ENCODE measurements around the gene GNG7.
"Not testable (repeated sequence)": the region's sequence is repeated elsewhere in the genome, so short reads cannot be mapped to it uniquely, and the experiment has no call there.

The GNG7 gene

DNA sequence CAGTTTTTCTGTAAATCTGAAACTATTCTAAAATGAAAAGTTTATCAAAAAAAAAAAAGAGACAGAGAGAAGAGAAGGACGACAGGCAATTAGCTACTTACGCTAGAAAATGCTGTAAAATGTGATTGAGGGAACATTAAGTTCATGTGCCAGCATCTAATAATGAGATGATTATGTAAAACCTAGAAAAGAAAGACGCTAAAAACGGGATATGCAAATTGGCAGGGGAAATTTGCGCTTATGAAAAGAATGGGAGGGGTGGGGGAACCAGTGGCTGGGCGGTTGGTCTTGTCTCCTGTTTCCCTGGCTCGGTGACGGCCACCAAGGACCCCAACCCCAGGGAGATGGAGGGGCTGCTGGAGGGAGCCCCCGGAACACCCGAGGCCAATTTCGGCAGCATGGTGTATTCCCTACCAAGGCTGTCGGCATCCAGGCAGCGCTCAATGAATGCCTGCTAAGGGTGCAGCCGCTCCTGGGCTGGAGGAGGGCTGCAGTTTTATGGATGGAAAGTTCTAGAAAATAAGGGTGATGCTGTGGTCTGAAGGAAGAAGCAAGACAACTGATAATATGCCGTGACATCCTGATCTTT lies 34.2 kb downstream of the GNG7 start:
- no peak for DNase-seq

- DNase-seq, result not testable (repeated sequence)
These were observed 35.1 kb downstream of the GNG7 start for GRCh38 chr19:2667349-2667748.

GRCh38 chr19:2666344-2666994 lies 36.0 kb downstream of the GNG7 start:
- no peak for DNase-seq

DNA sequence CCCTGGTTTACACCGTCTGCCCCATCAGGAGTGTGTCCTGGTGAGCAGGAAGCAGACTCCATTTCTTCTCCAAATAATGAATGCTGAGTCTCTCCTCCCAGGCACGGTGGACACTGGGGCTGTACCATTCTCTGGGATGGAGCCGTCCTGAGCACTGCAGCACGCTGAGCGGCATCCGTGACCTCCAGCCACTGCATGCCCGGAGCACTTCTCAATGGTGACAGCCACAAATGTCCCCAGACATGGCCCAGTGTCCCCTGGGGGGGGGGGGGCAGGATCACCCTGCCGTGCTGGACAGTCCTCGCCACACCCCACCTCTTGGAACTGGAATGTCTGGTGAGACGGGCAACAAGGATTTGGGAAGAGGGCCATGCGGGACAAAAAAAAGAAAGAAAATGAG lies 37.4 kb downstream of the GNG7 start:
- no peak for DNase-seq

- DNase-seq, result no peak
These were observed 38.4 kb downstream of the GNG7 start for GRCh38 chr19:2663920-2664571.

- no peak for DNase-seq
These were observed 40.9 kb downstream of the GNG7 start for GRCh38 chr19:2661615-2662014.

DNA sequence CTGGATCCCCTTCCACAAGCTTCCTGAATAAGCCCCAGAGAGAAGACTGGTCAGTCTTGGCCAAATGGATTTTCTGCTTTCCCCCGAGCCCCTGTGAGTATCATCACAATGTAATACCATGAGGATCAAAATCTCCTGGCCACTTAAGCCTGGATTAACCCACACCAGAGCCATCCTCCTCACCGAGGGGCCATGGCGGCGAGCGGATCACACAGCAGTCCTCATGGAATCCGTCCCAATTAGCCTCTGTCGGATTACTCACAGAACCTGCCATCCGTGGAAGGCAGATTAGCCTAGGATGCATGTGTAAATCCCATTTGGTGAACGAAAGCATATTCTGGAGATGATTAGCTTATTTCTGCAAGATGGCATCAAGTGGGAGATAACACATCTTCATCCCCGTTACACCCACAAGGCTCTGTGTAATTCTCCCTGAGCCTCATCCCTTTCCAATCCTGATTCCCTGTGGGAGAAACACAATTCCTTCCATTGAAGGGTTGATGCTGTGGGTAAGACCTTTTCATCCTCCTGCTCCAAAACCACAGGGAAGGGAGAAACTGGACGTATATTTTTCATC lies 42.5 kb downstream of the GNG7 start:
- DNase-seq, result no peak

GRCh38 chr19:2656533-2656932 lies 46.0 kb downstream of the GNG7 start:
- DNase-seq, result no peak

DNA sequence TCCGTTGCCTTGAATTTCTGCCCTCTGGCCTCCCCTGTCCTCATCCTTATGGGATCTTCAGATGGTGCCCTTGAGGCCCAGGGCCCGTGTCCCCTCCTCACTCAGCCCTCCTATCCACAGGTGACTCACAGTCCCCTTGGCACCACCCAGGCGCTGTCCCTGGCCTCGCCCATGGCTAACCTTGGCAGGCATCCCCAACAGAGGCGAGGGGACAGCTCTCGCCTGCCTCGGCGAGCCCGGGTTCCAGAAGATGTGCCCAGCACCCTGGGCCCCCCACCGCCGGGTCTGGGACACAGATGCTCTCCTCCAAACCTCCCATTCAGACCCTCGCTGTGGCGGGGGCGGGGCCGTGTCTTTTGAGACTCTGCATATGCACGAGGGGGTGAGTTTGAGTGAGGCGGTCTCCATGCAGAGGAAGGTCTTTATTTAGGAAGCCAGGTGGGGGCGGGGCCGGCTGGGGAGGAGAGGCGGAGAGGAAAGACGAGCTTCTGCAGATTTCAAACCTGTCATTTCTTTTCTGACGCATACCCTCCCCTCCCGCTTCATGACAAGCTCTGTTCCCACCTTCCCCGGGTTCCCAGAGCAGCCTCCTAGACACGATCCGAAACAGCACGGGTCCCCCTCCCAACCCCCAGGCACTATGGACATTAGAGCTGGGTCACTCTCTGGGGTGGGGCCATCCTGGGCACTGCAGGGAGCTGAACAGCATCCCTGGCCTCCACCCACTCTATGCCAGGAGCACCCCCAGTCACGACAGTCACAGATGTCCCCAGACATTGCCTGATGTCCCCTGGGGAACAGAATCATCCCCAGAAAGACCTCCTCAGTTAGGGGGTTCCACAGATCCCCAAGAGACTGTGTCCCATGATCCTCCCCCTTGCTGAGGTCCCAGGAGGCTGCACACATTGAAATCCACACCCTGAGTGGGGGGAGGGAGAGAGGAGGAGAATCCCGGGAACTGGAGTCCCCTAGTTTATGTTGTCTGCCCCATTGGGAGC lies 48.5 kb downstream of the GNG7 start:
- DNase-seq, result no peak

- no peak for DNase-seq
These were observed 49.3 kb downstream of the GNG7 start for GRCh38 chr19:2653218-2653617.

GRCh38 chr19:2652504-2653099 lies 49.9 kb downstream of the GNG7 start:
- no peak for DNase-seq

GRCh38 chr19:2651002-2651733 lies 51.3 kb downstream of the GNG7 start:
- DNase-seq, result not testable (repeated sequence)

- no peak for DNase-seq
These were observed 52.0 kb downstream of the GNG7 start for GRCh38 chr19:2650515-2650914.

DNA sequence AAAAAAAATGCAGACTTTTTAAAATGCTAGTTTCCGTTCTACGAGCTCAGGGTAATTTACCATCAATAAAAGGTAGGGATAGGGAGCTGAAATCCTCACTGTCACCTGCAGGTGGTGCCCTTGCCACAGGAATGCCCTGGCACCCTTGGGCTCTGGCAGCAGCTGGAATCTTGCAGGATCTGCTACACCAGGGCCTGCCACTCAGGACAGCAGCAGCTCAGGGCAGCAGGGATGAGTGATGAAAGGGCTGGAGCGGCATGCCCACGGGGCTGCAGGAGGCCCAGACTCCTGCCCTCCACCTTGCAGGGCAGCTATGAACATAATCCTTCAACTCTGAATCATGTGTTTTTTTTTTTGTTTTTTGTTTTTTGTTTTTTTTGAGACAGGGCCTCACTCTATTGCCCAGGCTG lies 54.0 kb downstream of the GNG7 start:
- DNase-seq, result peak; percentile 79

DNA sequence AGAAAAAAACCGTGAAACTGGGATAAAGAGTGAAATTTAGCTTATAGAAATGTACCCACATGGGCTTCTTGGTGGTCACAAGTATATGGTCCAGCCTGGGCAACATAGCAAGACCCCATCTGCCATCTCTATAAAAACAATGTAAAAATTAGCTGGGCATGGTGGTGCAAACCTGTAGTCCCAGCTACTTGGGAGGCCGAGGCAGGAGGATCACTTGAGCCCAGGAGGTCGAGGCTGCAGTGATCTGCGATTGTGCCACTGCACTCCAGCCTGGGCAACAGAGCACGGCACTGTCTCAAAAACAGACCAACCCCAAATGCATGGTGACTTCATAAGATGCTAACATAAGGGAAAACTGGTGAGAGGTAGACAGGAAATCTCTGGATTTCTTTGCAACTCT lies 54.4 kb downstream of the GNG7 start:
- no peak for DNase-seq

- DNase-seq, result no peak
These were observed 55.5 kb downstream of the GNG7 start for GRCh38 chr19:2646866-2647535.

- DNase-seq, result no peak
These were observed 56.7 kb downstream of the GNG7 start for GRCh38 chr19:2645826-2646225.

DNA sequence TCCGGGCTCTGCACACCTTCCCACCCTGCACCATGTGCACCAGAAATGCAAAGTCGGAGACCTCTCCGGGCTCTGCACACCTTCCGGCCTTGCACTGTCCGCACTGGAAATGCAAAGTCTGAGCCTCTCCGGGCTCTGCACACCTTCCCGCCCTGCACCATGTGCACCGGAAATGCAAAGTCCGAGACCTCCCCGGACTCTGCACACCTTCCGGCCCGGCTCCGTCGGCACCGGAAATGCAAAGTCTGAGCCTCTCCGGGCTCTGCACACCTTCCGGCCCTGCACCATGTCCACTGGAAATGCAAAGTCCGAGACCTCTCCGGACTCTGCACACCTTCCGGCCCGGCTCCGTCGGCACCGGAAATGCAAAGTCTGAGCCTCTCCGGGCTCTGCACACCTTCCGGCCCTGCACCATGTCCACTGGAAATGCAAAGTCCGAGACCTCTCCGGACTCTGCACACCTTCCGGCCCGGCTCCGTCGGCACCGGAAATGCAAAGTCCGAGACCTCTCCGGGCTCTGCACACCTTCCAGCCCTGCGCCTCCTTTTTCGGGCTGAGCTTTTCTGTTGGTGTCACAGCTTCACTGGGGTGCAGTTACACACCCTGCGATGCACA lies 59.3 kb downstream of the GNG7 start:
- DNase-seq, result not testable (repeated sequence)

DNA sequence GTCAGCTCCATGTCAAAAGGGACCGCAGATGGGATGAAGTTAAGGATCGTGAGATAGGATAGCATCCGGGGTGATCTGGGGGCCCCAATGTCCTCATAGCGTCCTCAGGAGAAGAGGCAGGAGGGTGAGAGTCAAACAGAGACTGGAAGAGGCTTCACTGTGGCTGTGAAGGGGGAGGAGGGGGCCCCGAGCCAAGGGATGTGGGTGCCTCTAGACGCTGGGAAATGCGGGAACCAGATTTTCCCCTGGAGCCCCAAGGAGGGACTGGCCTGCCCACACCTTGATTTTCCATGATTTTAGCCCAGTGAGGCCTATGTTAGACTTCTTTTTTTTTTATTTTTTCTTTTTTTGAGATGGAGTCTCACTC lies 61.2 kb downstream of the GNG7 start:
- DNase-seq, result no peak

- DNase-seq, result no peak
These were observed 61.7 kb downstream of the GNG7 start for GRCh38 chr19:2640563-2641331.

Measured in activated naive CD4-positive, alpha-beta T cell treated with Interleukin-2 at 50 U/mL for 16 hours (primary cell).